ENCODE results near the gene WNT7A.

DNA sequence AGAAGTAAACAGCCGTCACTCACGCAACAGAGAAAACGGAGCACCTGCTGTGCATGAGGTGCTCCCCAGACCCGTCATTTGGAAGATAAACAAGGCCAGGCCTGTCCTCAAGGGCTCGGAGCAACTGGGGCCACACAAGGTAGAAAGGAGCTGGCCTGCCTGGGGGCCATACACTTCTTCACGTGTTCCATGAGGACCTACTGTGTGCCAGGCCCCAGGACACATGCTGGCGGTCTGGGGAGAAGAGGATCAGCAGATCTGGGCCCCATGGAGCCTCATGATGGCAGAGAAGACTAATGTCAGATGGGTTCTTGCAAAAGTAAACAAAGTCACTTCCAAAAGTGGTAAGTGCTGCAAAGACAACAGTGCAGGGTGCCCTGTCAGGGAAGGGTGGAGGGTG, 14.3 kb downstream of the WNT7A start:
- TF ChIP-seq, protein P1, sequence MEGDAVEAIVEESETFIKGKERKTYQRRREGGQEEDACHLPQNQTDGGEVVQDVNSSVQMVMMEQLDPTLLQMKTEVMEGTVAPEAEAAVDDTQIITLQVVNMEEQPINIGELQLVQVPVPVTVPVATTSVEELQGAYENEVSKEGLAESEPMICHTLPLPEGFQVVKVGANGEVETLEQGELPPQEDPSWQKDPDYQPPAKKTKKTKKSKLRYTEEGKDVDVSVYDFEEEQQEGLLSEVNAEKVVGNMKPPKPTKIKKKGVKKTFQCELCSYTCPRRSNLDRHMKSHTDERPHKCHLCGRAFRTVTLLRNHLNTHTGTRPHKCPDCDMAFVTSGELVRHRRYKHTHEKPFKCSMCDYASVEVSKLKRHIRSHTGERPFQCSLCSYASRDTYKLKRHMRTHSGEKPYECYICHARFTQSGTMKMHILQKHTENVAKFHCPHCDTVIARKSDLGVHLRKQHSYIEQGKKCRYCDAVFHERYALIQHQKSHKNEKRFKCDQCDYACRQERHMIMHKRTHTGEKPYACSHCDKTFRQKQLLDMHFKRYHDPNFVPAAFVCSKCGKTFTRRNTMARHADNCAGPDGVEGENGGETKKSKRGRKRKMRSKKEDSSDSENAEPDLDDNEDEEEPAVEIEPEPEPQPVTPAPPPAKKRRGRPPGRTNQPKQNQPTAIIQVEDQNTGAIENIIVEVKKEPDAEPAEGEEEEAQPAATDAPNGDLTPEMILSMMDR (IDR thresholded peaks at IDR 0.05), result no peak
- TF ChIP-seq POLR2A (IDR thresholded peaks at IDR 0.05) (no peak), POLR2AphosphoS5 (IDR thresholded peaks at IDR 0.05) (no peak)

Data from prostate gland (tissue), 2 donors.